SK-N-MC (cell line): ENCODE results near the gene RNF113B.
A peak's percentile ranks its signal among the peaks of the same experiment; 100 is the strongest.

Experiments used
- DNase-seq: peaks from one replicate; pipeline ENCODE4 v3.0.0-alpha.2; 2011; ENCODE audit warnings: low read depth, low spot score
- H3K27ac ChIP-seq: fragments of 200-600 bp; sonication (generic); 2 replicates; pipeline ENCODE4 v1.5.1; 2016; ENCODE audit warnings: mixed run types
- H3K36me3 ChIP-seq: fragments of 200-600 bp; sonication (generic); 2 replicates; pipeline ENCODE4 v1.6.1; 2017; ENCODE audit warnings: antibody characterized with exemption, low read length, mixed read lengths; ENCODE audit not compliant: insufficient read depth
- H3K4me3 ChIP-seq: fragments of 200-600 bp; sonication (generic); 2 replicates; pipeline ENCODE4 v1.5.1; 2016
- H3K9ac ChIP-seq: fragments of 200-600 bp; sonication (generic); 2 replicates; pipeline ENCODE4 v1.8.0; 2017; ENCODE audit warnings: mixed run types, mixed read lengths; ENCODE audit not compliant: insufficient read length
- H3K9me3 ChIP-seq: fragments of 200-600 bp; sonication (generic); 2 replicates; pipeline ENCODE4 v1.6.1; 2017; ENCODE audit warnings: low read depth, mild to moderate bottlenecking, antibody characterized with exemption, low read length, moderate library complexity, mixed read lengths
- EZH2 ChIP-seq: fragments of 200-600 bp; sonication (generic); IDR thresholded peaks from one replicate; pipeline ENCODE4 v1.6.1; 2017; ENCODE audit warnings: antibody characterized with exemption
- FOXP2 ChIP-seq: optimal IDR thresholded peaks from 2 replicates; pipeline ENCODE3; 2011; ENCODE audit warnings: mild to moderate bottlenecking, moderate library complexity; ENCODE audit not compliant: insufficient read depth; ENCODE audit errors: extremely low read length, control extremely low read depth
- POLR2AphosphoS5 ChIP-seq: IDR thresholded peaks from 2 replicates; pipeline ENCODE4 v1.6.1; 2012; ENCODE audit warnings: mild to moderate bottlenecking, low read depth, low read length, borderline replicate concordance

Gene RNF113B

DNA sequence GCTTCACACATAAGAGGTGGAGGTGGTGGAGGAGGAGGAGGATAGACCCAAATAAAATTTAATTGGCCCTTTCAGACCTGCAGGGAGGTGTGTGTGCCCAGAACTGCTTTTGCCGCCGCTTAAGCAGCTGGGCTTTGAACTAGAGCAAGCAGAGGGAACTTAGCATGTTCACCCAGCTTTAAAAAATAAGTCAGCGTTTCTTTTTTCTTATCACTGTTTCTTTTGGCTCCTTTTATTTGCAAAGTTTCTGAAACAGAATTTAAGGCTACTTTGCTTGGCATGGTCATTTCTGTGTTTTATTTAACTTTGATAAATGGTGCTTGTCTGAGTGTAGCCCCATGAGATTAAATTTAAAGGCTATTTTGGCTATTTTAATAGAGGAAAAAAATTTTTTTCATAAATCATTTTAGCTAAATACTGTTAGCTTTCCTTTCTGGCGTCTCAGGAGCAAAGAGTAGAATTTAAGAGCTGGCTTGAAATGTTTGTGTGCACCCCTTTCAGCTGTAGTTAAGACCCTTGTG lies 43.3 kb upstream of the RNF113B start:
- Histone ChIP-seq H3K36me3 (peaks cover 5% of the 10 kb centered on the region; the same call in 1 of the 2 replicates), H3K9ac (no peak overlapping the region), H3K4me3 (no peak overlapping the region), H3K9me3 (no peaks in the 10 kb centered on the region), H3K27ac (0 out of 2 replicates have a peak overlapping the region, but pooled peaks have one; percentile 1)
- TF ChIP-seq FOXP2, result no peak
- TF ChIP-seq EZH2, result no peak
- TF ChIP-seq POLR2AphosphoS5, result no peak
- DNase-seq, result no peak

DNA sequence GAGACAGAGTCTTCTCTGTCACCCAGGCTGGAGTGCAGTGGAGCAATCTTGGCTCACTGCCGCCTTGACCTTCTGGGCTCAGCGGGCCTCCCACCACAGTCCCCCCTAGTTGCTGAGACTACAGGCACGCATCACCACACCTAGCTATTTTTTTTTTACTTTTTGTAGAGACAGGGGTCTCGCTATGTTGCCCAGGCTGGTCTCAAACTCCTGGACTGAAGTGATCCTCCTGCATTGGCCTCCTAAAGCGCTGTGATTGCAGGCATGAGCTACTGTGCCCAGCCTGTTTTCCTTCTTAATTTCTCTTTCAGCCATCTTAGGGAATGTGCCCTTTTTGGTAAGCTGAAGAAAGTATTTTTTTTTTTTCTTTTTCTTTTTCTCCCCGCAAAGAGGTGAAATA lies 42.6 kb upstream of the RNF113B start:
- H3K4me3 ChIP-seq, result no peak overlapping the region
- H3K36me3 ChIP-seq, result peaks cover 5% of the 10 kb centered on the region; the same call in 1 of the 2 replicates
- no peak for DNase-seq
- H3K9ac ChIP-seq, result no peak overlapping the region
- TF ChIP-seq POLR2AphosphoS5 (no peak), FOXP2 (no peak), EZH2 (no peak)
- no peak overlapping the region for H3K27ac ChIP-seq
- H3K9me3 ChIP-seq, result no peaks in the 10 kb centered on the region

DNA sequence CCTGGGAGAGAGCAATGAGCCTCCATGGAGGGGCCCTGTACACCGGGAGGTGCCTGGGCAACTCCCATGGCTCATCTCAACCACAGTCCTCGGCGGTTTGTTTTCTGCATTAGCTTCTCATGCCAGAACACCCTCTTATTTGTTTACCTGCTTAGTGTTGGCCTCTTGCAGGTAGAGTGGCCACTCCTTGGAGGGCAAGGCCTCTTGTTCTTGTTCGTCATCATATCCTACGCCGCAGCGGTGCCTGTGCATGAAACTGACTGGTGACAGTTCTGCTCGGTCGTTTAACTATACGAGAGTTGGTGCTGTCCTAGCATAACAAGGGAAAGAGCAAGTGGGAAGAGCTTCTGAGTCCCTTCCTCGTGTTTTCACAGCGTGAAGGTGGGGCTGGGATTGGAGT lies 40.5 kb upstream of the RNF113B start:
- Histone ChIP-seq H3K27ac (no peak overlapping the region; the same call in 1 of the 2 replicates), H3K4me3 (no peak overlapping the region), H3K9me3 (no peaks in the 10 kb centered on the region), H3K36me3 (peaks cover 5% of the 10 kb centered on the region; the same call in 1 of the 2 replicates), H3K9ac (no peak overlapping the region)
- TF ChIP-seq POLR2AphosphoS5 (no peak), EZH2 (no peak), FOXP2 (no peak)
- no peak for DNase-seq

DNA sequence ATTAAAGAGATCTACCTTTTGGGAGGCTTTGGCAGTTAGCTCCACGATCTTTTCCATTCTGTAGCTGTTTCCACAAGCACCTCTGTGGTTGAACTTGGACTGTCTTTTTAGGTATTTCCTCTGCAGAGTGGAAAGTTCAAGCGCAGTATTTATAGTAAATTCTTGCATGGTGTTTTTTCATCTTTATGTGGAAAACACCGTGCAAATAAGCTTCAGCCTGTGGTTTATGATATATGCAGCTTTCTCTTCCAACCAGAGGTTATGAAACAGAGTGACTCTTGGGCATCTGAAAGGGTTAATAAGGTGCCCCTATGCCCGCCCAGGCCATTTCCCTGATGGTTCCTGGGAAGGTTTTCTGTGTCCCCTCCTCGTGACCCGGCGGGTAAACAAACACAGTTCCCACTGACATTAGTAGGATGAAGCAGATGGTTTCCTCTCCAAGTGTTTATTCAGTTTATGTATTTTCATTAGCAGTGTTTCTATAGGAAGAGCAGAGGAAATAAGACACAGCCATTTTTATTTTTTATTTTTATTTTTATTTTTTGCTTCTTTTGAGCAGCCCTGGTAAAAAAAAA lies 39.7 kb upstream of the RNF113B start:
- TF ChIP-seq EZH2 (no peak), FOXP2 (no peak), POLR2AphosphoS5 (no peak)
- no peak for DNase-seq
- Histone ChIP-seq H3K9me3 (no peaks in the 10 kb centered on the region), H3K27ac (peak overlapping the region; percentile 76), H3K9ac (peak overlapping the region; percentile 37), H3K36me3 (peaks cover 5% of the 10 kb centered on the region; the same call in 1 of the 2 replicates), H3K4me3 (peak overlapping the region; percentile 41)

DNA sequence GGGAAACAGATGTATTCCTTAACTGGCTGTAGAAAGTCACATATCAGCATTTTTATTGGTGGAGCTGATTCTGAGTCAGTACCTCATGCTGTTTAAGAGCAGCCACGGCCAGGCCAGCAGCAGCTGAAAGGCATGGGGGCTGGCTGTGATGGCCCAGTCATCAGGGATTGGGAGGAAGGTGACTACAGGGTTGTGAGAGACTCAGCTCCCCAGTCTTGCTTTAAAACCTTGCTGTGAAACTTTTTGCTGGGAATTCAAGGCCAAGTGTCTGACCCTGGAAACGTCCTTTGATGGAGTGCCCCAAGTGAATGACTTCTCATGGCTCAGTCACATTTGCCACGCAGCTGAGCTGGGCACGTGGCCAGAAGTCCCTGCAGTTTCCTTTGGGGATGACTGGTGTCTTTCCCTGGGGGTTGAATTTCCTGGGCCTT lies 39.1 kb upstream of the RNF113B start:
- Histone ChIP-seq H3K9ac (no peak overlapping the region), H3K36me3 (peaks cover 2% of the 10 kb centered on the region; the same call in 1 of the 2 replicates), H3K9me3 (no peaks in the 10 kb centered on the region), H3K27ac (peak overlapping the region; percentile 76), H3K4me3 (peak overlapping the region; percentile 41)
- no peak for DNase-seq
- TF ChIP-seq EZH2 (no peak), FOXP2 (no peak), POLR2AphosphoS5 (0 out of 2 replicates have a peak, but pooled peaks have one; percentile 18)

DNA sequence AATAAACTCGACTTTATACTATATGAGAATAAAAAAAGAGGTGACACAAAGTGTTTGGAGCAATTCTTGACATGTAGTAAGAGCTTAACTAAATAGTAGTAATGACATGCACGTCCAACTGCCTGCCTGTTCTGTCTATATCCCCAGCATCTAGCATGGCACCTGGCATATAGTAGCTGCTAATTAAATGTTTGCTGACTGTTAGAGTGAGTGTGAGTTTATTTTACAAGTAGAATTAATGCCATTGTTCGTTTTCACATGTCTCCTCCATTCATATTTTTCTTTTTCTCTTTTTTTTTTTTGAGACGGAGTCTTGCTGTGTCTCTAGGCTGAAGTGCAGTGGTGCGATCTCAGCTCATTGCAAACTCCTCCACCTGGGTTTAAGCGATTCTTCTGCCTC lies 38.4 kb upstream of the RNF113B start:
- TF ChIP-seq EZH2, result no peak
- TF ChIP-seq FOXP2, result no peak
- no peak for TF ChIP-seq POLR2AphosphoS5
- Histone ChIP-seq H3K9me3 (no peaks in the 10 kb centered on the region), H3K36me3 (no peaks in the 10 kb centered on the region), H3K9ac (no peak overlapping the region), H3K27ac (no peak overlapping the region), H3K4me3 (no peak overlapping the region)
- no peak for DNase-seq

DNA sequence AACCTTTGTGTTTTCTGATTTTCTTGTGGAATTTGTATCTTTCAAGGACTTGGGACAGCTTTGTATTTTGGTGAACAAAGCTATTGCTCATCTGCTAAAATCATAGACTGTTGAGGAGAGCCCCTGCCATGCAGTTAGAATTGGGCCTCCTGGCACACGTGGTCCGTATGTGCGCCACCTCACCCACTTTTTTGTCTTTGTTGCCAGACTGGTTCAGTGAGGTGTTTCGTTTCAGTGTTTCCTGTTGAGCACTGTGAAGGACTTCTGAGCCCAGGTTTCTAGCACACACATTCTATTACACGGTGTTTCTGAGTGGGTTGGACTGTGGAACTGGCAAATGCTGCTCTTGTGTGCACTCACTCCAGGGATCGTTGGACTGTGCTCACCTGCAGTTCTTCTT lies 37.6 kb upstream of the RNF113B start:
- H3K27ac ChIP-seq, result peak overlapping the region; percentile 79
- H3K9me3 ChIP-seq, result no peaks in the 10 kb centered on the region
- H3K4me3 ChIP-seq, result peak overlapping the region; percentile 68
- no peak for TF ChIP-seq EZH2
- TF ChIP-seq POLR2AphosphoS5, result no peak
- no peak for TF ChIP-seq FOXP2
- no peaks in the 10 kb centered on the region for H3K36me3 ChIP-seq
- no peak for DNase-seq
- H3K9ac ChIP-seq, result peak overlapping the region; percentile 57

DNA sequence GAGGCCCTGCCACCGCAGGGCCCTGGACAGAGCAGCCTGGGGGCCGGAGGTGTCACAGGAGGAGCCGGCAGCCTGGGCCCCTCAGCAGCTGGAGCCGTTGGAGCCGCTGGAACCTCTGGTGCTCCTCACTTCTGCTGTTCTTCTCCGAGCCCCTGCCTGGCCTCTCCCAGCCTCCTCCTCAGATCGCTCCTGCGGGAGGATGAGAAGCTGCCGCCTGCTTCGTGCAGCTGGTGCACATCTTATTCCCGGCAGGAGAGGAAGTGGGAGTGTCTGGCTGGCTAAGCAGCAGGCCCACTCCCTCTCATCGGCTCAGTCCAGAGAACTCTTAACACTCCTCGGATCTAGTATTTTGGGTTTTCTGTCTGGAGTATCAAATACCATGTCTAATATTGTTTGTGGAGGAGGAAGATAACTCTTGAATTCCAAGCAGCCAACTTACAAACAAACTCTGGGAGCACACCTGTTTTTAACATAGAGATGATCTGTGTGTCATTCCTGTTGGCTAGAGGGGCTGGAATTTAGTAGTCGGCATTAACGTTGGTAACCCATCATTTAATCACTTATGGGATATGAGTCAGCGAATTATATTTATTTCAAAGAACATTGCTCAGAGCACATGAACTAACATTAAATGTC lies 37.1 kb upstream of the RNF113B start:
- no peak for DNase-seq
- H3K9ac ChIP-seq, result peak overlapping the region; percentile 57

More for the DNA sequence above, 37.1 kb upstream of the RNF113B start:
- peak overlapping the region; percentile 68 for H3K4me3 ChIP-seq
- H3K36me3 ChIP-seq, result no peaks in the 10 kb centered on the region
- peak overlapping the region; percentile 79 for H3K27ac ChIP-seq
- no peaks in the 10 kb centered on the region for H3K9me3 ChIP-seq
- TF ChIP-seq FOXP2, result no peak
- no peak for TF ChIP-seq POLR2AphosphoS5
- TF ChIP-seq EZH2, result no peak
